Measurements from ENCODE around the gene PRKCH. TPM values are rescaled to one million over a fixed set of nuclear protein-coding genes. Genes with fewer than 3 reads are reported as not detected.

Gene PRKCH
- total RNA-seq, 1 donor from 2014 or later: 8.4 TPM

DNA sequence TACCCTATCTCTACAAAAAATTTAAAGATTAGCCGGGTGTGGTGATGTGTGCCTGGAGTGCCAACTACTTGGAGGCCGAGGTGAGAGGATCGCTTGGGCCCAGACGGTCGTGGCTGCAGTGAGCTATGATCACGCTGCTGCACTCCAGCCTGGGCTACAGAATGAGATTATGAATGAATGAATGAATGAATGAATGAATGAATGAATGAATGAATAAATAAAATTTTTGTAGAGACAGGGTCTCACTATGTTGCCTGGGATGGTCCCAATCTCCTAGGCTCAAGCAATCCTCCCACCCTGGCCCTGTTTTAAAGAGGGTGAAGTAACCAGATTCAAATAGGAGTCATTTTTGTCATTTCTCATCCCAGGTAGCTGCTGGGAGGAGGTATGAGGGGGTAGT is 197.7 kb downstream of the PRKCH start:
- no peak overlapping the region for H3K4me3 ChIP-seq (ENCODE audit: low read depth, low read length)
- TF ChIP-seq, protein P1, sequence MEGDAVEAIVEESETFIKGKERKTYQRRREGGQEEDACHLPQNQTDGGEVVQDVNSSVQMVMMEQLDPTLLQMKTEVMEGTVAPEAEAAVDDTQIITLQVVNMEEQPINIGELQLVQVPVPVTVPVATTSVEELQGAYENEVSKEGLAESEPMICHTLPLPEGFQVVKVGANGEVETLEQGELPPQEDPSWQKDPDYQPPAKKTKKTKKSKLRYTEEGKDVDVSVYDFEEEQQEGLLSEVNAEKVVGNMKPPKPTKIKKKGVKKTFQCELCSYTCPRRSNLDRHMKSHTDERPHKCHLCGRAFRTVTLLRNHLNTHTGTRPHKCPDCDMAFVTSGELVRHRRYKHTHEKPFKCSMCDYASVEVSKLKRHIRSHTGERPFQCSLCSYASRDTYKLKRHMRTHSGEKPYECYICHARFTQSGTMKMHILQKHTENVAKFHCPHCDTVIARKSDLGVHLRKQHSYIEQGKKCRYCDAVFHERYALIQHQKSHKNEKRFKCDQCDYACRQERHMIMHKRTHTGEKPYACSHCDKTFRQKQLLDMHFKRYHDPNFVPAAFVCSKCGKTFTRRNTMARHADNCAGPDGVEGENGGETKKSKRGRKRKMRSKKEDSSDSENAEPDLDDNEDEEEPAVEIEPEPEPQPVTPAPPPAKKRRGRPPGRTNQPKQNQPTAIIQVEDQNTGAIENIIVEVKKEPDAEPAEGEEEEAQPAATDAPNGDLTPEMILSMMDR (IDR thresholded peaks at IDR 0.05; ENCODE audit: insufficient read depth, low read length, poor library complexity, severe bottlenecking): no peak
- no peak for DNase-seq (ENCODE audit: low read depth)
- H3K27me3 ChIP-seq (ENCODE audit: control insufficient read depth, insufficient read depth, low read length): no peaks in the 10 kb centered on the region
- H3K36me3 ChIP-seq (ENCODE audit: control insufficient read depth, insufficient read depth, low read length): no peaks in the 10 kb centered on the region

DNA sequence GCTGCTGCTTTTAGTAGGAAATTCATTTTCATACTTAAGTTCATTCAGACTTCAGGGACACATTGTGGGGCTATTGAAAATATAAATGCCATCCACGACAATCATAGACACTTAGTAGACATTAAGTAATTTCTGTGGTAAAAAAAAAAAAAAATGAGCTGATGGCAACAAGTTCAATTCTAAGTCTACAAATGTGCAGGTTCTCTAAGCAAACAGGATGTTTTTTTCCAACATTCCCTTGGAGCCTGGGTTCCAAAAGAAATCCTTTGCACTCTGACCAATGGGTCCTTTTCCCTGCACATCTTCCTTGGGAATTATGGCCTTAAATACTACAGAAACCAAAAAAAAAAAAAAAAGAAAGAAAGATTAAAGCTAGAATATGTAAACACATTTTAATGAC is 198.4 kb downstream of the PRKCH start:
- Histone ChIP-seq H3K36me3 (ENCODE audit: control insufficient read depth, insufficient read depth, low read length) (no peaks in the 10 kb centered on the region), H3K4me3 (ENCODE audit: low read depth, low read length) (no peak overlapping the region), H3K27me3 (ENCODE audit: control insufficient read depth, insufficient read depth, low read length) (no peaks in the 10 kb centered on the region)
- TF ChIP-seq, protein P1 (IDR thresholded peaks at IDR 0.05; ENCODE audit: insufficient read depth, low read length, poor library complexity, severe bottlenecking): no peak
- DNase-seq (ENCODE audit: low read depth): no peak

DNA sequence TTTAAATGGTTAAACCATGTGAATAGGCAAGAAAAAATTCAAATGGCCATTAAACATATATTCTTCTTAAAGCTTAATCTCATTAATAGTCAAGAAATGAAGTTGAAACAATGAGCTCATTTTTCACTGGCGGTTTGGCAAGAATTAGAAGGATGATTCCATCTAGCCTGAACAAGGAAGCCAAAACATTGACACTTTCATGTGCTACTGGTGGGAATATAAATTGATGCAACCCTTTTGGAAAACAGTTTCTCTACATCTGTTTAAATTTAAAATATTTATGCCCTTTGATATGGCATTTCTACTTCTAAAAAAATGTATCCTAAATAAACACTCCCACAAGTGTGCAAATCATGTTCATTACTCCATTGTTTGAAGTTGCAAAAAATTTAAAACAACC is 199.2 kb downstream of the PRKCH start:
- TF ChIP-seq, protein P1 (IDR thresholded peaks at IDR 0.05; ENCODE audit: insufficient read depth, low read length, poor library complexity, severe bottlenecking): no peak
- DNase-seq (ENCODE audit: low read depth): no peak
- no peaks in the 10 kb centered on the region for H3K27me3 ChIP-seq (ENCODE audit: control insufficient read depth, insufficient read depth, low read length)

DNA sequence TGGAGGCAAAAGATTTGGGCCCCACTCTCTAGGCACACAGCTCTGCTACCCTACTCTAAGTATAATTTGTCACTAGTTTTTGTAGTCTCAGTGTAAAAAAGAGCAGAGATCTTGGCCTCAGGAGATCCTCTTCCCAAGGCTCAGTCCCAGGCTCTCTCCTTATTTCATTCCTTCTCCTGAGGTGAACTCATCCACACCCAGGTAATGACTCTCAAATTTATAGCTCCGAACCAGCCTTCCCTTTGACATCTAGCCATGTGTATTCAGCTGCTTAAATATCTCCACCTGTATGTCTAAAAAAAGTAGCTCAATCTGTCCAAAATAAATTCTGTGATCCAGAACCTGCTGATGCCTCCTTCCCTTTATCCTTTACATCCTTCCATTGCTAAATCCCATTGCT is 200.4 kb downstream of the PRKCH start:
- Histone ChIP-seq H3K36me3 (ENCODE audit: control insufficient read depth, insufficient read depth, low read length) (no peaks in the 10 kb centered on the region), H3K4me3 (ENCODE audit: low read depth, low read length) (no peak overlapping the region), H3K27me3 (ENCODE audit: control insufficient read depth, insufficient read depth, low read length) (no peaks in the 10 kb centered on the region)
- no peak for DNase-seq (ENCODE audit: low read depth)
- TF ChIP-seq, protein P1 (IDR thresholded peaks at IDR 0.05; ENCODE audit: insufficient read depth, low read length, poor library complexity, severe bottlenecking): no peak

More for the DNA sequence above, 199.2 kb downstream of the PRKCH start:
- H3K36me3 ChIP-seq (ENCODE audit: control insufficient read depth, insufficient read depth, low read length): no peaks in the 10 kb centered on the region
- no peak overlapping the region for H3K4me3 ChIP-seq (ENCODE audit: low read depth, low read length)

DNA sequence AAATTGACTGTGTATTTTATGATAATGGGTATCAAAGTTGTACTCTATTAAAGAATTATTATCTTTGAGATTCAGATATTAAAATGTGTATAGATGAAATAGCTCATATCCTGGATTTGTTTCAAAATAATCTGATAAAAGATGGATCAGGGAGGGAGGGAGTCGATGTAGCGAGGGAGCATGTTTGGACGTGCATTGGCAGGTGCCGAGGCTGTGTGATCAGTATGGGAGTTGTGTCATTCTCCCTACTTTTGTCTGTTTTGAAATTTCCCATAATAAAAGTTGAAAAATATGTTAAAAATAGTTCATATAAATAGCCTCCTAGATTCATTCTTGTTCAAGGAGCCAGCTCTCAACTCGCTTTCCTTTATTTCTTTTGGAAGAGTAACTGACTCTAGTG is 202.4 kb downstream of the PRKCH start:
- Histone ChIP-seq H3K4me3 (ENCODE audit: low read depth, low read length) (no peak overlapping the region), H3K36me3 (ENCODE audit: control insufficient read depth, insufficient read depth, low read length) (no peaks in the 10 kb centered on the region), H3K27me3 (ENCODE audit: control insufficient read depth, insufficient read depth, low read length) (no peaks in the 10 kb centered on the region)
- TF ChIP-seq, protein P1 (IDR thresholded peaks at IDR 0.05; ENCODE audit: insufficient read depth, low read length, poor library complexity, severe bottlenecking): no peak
- no peak for DNase-seq (ENCODE audit: low read depth)

DNA sequence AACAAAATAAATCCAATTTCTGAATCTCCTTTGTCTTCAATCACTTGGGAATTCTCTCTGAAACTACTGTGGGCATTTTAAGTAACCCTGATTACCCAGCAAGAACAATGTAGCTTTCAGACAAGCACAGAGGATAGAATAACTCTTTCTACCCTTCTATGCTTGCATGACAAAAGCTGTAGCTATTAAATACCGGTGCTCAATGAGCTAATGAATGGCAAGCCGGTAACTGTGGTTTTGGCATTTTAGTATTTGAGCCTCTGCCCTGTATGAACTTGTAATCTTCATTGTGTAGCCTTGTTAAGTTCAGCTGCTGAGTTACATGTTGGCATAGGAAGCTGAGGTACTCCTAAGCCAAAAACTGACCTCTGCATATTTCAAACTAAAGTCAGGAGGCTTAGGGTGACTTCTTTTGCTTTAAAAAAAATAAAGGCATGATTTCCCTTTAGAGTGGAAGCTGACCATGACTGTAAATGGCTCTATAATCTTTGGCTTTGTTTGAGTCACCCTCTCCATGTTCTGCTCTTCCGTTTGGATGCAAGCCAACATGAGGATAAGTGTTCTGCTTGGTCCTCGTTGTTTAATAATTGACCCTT is 202.9 kb downstream of the PRKCH start:
- Histone ChIP-seq H3K27me3 (ENCODE audit: control insufficient read depth, insufficient read depth, low read length) (no peaks in the 10 kb centered on the region), H3K4me3 (ENCODE audit: low read depth, low read length) (no peak overlapping the region), H3K36me3 (ENCODE audit: control insufficient read depth, insufficient read depth, low read length) (no peaks in the 10 kb centered on the region)
- peak; percentile 95 for DNase-seq (ENCODE audit: low read depth)
- TF ChIP-seq, protein P1 (IDR thresholded peaks at IDR 0.05; ENCODE audit: insufficient read depth, low read length, poor library complexity, severe bottlenecking): no peak
